HG02623 (cell line): ENCODE data around the gene TATDN3.
A peak's percentile ranks its signal among the peaks of the same experiment; 100 is the strongest.
"Not testable (repeated sequence)": the region's sequence is repeated elsewhere in the genome, so short reads cannot be mapped to it uniquely, and the experiment has no call there.

Source experiments
- ATAC-seq: cut with Tn5 transposase; IDR thresholded peaks from one replicate; pipeline ENCODE4 v1.9.1; 2021; ENCODE audit warnings: moderate library complexity; ENCODE audit not compliant: unreplicated experiment

The TATDN3 gene

DNA sequence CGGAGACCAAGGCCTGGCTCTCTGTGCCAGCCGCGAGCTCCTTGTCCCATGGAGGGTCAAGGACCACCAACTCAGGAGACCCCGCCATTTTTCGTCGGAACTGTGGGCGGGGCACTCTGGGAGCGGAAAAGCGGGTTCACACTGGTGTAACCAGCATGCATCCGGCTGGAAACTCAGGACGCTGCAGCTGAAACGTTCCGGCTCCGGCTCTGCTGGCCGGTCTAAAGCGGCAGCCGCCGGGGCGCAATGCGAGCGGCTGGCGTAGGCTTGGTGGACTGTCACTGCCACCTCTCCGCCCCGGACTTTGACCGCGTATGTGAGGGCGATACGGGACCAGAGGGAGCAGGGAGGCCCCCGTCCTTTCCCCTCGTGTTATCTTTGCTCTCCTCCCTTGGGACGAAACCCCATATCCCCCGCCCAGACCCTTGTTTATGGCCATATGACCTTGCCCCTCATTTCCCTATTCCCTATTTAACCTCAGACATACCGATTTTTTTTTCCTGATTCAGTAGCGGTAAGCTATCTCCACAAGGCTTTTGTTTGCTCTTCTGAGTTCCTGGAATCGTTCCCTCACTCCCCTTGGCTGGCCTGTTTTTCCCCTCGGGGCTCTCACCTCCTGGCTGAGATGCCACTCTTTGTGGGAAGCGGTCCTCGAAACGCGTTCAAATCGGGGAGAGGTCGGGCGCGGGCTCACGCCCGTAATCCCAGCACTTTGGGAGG, at the start of gene TATDN3, which contains the start of gene NSL1:
TSS of gene TATDN3 (plus strand) at position 219 of the 720 bp plus-strand sequence. CDS start at position 247, 28 bp downstream.
TSS of gene NSL1 (minus strand) at position 102 of the 720 bp plus-strand sequence. CDS start at position 88, 14 bp downstream.
- ATAC-seq, result peak; percentile 70

DNA sequence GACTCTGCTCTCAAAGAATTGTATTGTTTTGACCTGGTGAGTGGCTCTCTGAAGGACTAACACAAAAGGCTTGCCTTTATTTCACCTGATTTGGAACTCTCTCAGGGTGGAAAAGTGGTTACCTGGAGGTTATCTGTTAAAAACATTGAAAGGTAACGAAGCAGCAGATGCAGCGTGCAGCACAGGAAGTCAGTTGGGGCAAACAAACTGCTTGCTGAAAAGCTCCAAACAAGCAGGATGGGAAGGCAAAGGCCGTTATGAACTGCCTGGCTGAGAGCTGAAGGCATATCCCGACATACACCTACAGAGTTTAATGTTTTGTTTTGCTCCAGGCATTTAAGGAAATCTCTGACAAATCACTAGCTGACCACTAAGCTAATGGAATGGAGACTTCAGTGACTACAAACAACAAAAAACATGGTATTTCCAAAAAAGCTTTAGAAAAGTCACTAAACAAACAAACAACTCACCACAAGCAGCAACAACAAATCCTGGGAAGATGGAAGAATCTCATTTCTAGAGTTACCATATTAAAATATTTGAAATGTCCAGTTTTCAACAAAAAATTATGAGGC, 47.7 kb upstream of the TATDN3 start:
- no peak for ATAC-seq

GRCh38 chr1:212745303-212745702, 46.4 kb upstream of the TATDN3 start:
- ATAC-seq, result no peak

GRCh38 chr1:212746546-212746945, 45.1 kb upstream of the TATDN3 start:
- no peak for ATAC-seq

GRCh38 chr1:212749821-212750535, 41.7 kb upstream of the TATDN3 start:
- no peak for ATAC-seq

DNA sequence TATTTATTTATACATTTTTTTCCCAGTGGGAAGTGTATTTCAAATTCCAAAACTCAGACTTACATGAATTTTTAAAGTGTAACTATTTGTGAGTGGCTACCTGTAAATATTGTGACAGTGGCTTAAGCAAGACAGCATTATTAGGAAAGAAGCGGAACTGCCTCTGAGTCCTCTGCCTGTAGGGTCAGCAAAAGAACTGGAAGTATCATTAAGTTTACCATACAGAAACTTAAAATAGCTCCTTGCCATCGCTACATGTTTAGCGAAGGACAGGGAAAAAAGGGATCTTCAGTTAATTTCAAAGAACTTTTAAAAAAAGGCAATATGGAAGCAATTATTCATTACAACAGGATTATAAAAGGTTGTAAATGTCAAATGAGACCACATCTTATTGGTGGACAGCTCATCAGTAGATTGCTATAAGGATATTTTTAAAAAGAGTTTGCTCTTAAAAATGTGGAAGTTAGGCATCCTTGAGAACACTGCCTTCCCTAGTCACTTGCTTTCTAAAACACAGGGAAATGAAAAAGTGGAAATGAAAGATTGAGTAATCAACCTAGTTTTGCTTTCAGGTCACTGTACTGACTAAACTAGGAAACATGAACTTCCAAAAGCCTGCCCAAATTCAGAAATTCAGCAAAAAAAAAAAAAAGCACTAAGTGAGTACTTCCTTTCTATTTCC, 39.3 kb upstream of the TATDN3 start:
- no peak for ATAC-seq

DNA sequence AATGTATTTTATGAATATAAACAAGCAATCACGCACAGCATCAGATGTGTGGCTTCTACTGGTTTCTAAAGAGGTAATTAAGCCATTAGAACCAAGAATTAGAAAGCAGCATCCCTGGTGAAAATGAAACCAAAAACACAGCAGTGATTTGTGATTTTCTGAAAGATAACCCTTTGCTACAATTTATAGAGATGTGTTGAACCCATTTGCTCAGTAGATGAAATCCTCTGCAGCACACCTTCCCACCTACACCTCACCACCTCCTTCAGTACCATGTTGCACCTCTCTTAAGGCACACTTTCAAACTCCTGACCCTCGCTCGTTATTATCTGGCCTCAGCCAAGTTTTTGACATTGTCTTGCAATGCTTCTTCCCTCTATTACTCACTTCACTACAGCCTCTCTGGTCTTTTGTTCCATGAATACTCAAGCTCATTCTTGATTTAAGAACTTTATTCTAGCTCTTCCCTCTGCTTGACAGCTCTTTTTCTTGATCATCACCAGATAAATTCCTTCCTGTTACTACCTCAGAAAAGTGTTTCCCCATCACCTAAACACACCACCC, 38.7 kb upstream of the TATDN3 start:
- no peak for ATAC-seq

DNA sequence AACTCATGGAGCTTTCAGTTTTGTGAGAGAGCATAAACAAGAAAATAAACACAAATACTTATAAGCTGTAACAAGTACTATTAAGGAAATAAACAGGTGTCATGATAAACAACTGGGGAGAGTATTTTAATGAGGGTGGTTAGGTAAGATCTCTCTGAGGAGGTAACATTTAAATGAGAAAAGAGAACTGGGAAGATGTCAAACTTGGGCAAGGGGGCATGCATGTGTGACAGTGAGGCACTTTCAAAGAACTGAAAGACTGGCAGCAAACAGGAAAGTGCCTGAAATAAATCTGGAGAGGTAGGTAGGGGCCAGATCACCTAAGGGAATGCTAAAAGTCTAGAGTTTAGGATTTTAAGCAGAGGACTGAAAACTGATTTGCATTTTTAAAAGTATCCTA, 37.9 kb upstream of the TATDN3 start:
- ATAC-seq, result no peak

DNA sequence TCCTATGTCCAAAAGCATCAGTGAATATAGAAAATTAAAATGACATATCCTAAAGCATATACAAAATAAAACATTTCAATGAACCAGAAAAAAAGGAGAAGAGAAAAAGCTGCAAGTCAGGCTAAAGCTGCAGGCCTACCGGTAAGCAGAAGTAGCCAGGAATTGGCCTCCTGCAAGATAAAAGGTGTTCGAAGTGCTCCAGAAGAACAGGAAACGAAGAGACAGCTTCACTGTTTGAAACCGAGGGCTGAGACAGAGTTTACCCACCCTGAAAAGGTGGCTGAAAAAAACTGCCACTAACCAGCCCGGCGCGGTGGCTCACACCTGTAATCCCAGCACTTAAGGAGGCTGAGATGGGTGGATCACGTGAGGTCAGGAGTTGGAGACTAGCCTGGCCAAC, 37.5 kb upstream of the TATDN3 start:
- no peak for ATAC-seq

DNA sequence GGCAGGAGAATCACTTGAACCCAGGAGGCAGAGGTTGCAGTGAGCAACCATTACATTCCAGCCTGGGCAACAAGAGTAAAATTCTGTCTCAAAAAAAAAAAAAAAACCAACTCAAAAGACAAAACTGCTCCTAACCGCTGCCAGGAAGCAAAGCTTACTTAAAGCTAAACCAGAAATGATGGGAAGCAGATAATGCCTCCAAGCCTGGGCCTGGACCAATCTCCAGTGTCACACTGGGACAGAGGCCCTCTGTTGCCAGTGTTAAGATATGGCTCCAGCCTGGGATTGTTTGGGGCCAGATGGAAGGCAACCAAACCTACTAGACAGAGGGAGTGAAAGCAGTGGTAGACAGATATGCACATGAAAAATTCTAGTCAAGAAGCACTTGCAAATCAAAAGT, 37.0 kb upstream of the TATDN3 start:
- ATAC-seq, result no peak

- ATAC-seq, result no peak
Measured at GRCh38 chr1:212759683-212760082, 32.0 kb upstream of the TATDN3 start.

DNA sequence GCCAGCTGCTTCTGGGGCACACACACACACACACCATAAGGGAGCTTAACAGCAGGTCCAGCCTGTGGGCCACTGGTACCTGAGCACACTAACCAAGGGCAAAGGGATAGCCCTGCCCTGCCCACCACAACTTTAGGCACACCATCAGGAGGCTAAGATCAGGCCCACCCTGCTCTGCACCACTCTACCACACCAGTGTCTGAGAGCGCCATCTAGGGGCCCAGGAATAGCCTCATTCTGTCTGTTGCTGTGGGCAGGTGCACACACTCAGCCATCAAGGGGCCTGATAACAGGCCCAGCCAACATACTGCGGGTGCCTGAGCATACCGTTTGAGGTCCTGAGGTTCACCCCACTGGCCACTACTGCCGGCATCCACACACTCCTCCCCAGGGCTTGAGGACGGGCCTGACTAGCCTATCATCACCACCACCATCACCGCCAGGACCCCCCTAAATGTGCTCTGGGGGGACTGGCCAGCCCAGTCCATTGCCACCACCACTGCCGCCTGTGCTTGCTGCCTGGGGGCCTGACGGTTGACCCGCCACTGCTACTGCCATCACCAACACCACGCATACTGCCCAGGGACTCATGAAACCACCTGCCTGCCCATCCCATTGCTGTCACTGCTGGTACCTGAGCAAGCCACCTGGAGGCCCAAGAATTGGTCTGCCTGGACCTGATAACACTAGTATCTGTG, 31.4 kb upstream of the TATDN3 start:
- peak; percentile 48 for ATAC-seq

- ATAC-seq, result no peak
Measured at GRCh38 chr1:212762234-212762633, 29.5 kb upstream of the TATDN3 start.

- ATAC-seq, result no peak
Measured at GRCh38 chr1:212762839-212763238, 28.9 kb upstream of the TATDN3 start.

GRCh38 chr1:212764718-212765281, 26.9 kb upstream of the TATDN3 start:
- ATAC-seq, result not testable (repeated sequence)

- not testable (repeated sequence) for ATAC-seq
Measured at GRCh38 chr1:212766825-212767224, 24.9 kb upstream of the TATDN3 start.

DNA sequence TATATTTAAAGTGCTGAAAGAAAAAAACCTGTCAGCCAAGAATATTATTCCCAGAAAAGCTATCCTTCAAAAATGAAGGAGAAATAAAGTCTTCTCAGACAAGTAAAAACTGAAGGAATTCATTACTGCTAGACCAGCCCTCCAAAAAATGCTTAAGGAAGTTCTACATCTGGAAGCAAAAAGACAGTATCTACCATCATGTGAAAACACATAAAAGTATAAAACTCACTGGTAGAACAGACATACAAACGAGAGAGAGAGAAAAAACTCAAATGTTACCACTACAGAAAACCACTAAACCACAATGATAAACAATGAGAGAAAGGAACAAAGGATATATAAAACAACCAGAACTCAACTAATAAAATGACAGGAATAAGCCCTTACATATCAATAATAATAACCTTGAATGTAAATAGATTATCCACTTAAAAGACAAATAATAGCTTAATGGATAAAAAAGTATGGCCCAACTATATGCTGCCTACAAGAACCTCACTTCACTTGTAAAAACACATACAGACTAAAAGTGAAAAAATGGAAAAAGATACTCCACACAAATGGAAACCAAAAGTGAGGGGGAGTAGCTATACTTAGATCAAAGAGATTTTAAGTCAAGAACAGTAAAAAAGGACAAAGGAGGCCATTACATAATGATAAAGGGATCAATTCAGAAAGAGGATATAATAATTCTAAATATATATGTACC, 22.1 kb upstream of the TATDN3 start:
- no peak for ATAC-seq

DNA sequence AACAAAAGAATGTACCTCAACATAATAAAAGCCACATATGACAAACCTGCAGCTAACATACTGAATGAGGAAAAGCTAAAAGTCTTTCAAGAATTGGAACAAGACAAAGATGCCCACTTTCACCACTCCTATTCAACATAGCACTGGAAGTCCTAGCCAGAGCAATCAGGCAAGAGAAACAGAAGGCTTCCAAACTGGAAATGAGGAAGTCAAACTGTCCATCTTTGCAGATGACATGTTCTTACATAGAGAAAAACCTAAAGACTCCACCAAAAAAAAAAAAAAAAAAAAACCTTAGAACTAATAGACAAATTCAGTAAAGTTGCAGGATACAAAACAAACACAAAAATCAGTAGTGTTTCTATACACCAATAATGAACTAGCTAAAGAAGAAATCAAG, 20.4 kb upstream of the TATDN3 start:
- no peak for ATAC-seq

- ATAC-seq, result no peak
Measured at GRCh38 chr1:212773011-212773410, 18.7 kb upstream of the TATDN3 start.
